Mesothelial cell of epicardium (in vitro differentiated cells): ENCODE measurements around the gene RARG. TPM values are rescaled to one million over a fixed set of nuclear protein-coding genes. Genes with fewer than 3 reads are reported as not detected.
"Not testable (repeated sequence)": the region's sequence is repeated elsewhere in the genome, so short reads cannot be mapped to it uniquely, and the experiment has no call there.

Source experiments
- DNase-seq, 2 experiments: peaks; one replicate each; pipeline ENCODE4 v3.0.0; 2021; ENCODE audit warnings: low spot score in 2 of 2; ENCODE audit not compliant: unreplicated experiment in 2 of 2
- H3K27ac Mint-ChIP-seq: 2 replicates; pipeline ENCODE4 v1.8.0; 2021; ENCODE audit warnings: mixed read lengths
- H3K27me3 Mint-ChIP-seq: 2 replicates; pipeline ENCODE4 v1.8.0; 2021; ENCODE audit warnings: low read depth, mixed read lengths
- H3K36me3 Mint-ChIP-seq: 2 replicates; pipeline ENCODE4 v1.8.0; 2021; ENCODE audit warnings: mixed read lengths
- H3K4me1 Mint-ChIP-seq: 2 replicates; pipeline ENCODE4 v1.8.0; 2021; ENCODE audit warnings: mixed read lengths
- H3K4me3 Mint-ChIP-seq: 2 replicates; pipeline ENCODE4 v1.8.0; 2021; ENCODE audit warnings: mild to moderate bottlenecking, moderate library complexity, mixed read lengths
- H3K9me3 Mint-ChIP-seq: 2 replicates; pipeline ENCODE4 v1.8.0; 2021; ENCODE audit warnings: mixed read lengths
- CTCF ChIP-seq: fragments of 200-600 bp; sonication (generic); IDR thresholded peaks from one replicate; pipeline ENCODE4 v1.5.0; 2021; ENCODE audit warnings: antibody characterized with exemption; ENCODE audit not compliant: unreplicated experiment
- total RNA-seq: library from RNA; stranded (reverse); gene quantifications from 3 replicates; pipeline ENCODE4 v1.2.1, GENCODE V29; 2021

Gene RARG
- total RNA-seq, 1 donor from 2014 or later, result 72.2 TPM

- Mint-ChIP-seq H3K4me1 (peaks cover 57% of the 10 kb centered on the region), H3K27me3 (no peaks in the 10 kb centered on the region), H3K4me3 (peak overlapping the region; percentile 82), H3K36me3 (peaks cover 24% of the 10 kb centered on the region), H3K27ac (peak overlapping the region; percentile 88), H3K9me3 (no peaks in the 10 kb centered on the region)
- DNase-seq, result peak in 1 of 2 experiments; percentile 80
- no peak for TF ChIP-seq CTCF
Measured at GRCh38 chr12:53180931-53181645, 50.9 kb downstream of the RARG start.

GRCh38 chr12:53180220-53180930 lies 51.6 kb downstream of the RARG start, which contains the start of the genes CSAD and ZNF740:
CSAD (minus strand) TSS chr12:53180925; CDS start chr12:53173470, 7,455 bp downstream.
ZNF740 (plus strand) TSS chr12:53180722; CDS start chr12:53181984, 1,262 bp downstream.
- peak; percentile 91 to 95 for DNase-seq
- Mint-ChIP-seq H3K4me1 (peaks cover 60% of the 10 kb centered on the region), H3K27me3 (no peaks in the 10 kb centered on the region), H3K4me3 (peak within 1 kb of the TSS; percentile 82), H3K9me3 (no peaks in the 10 kb centered on the region), H3K27ac (peak within 1 kb of the TSS; percentile 96), H3K36me3 (peaks cover 20% of the 10 kb centered on the region)
- TF ChIP-seq CTCF, result no peak

GRCh38 chr12:53179687-53180219 lies 52.3 kb downstream of the RARG start:
- TF ChIP-seq CTCF, result no peak
- no peak for DNase-seq
- no peaks in the 10 kb centered on the region for H3K9me3 Mint-ChIP-seq
- H3K4me1 Mint-ChIP-seq, result peaks cover 62% of the 10 kb centered on the region
- peaks cover 15% of the 10 kb centered on the region for H3K36me3 Mint-ChIP-seq
- H3K27me3 Mint-ChIP-seq, result no peaks in the 10 kb centered on the region
- H3K4me3 Mint-ChIP-seq, result peak overlapping the region; percentile 81
- peak overlapping the region; percentile 96 for H3K27ac Mint-ChIP-seq

- H3K4me3 Mint-ChIP-seq, H3K27me3 Mint-ChIP-seq, H3K9me3 Mint-ChIP-seq, DNase-seq: not testable (repeated sequence)
- Mint-ChIP-seq H3K36me3 (peaks cover 11% of the 10 kb centered on the region), H3K27ac (peak overlapping the region; percentile 96), H3K4me1 (peaks cover 56% of the 10 kb centered on the region)
Measured at GRCh38 chr12:53178803-53179202, 53.2 kb downstream of the RARG start.

GRCh38 chr12:53177447-53177846 lies 54.6 kb downstream of the RARG start:
- Mint-ChIP-seq H3K27ac (peak overlapping the region; percentile 71), H3K4me1 (peaks cover 53% of the 10 kb centered on the region)
- H3K27me3 Mint-ChIP-seq, H3K36me3 Mint-ChIP-seq, H3K9me3 Mint-ChIP-seq, H3K4me3 Mint-ChIP-seq, DNase-seq: not testable (repeated sequence)

- DNase-seq, result no peak
- Mint-ChIP-seq H3K4me3 (no peak overlapping the region), H3K27me3 (no peaks in the 10 kb centered on the region), H3K36me3 (peaks cover 1% of the 10 kb centered on the region), H3K4me1 (peaks cover 53% of the 10 kb centered on the region), H3K9me3 (no peaks in the 10 kb centered on the region), H3K27ac (no peak overlapping the region)
- TF ChIP-seq CTCF, result no peak
Measured at GRCh38 chr12:53176750-53177149, 55.3 kb downstream of the RARG start.
